Left renal cortex interstitium (tissue), 4 donors: ENCODE results near the gene IP6K3. TPM values are rescaled to one million over a fixed set of nuclear protein-coding genes. Genes with fewer than 3 reads are reported as not detected.

Experiments used
- DNase-seq, 4 donors: peaks; one replicate each; pipeline ENCODE4 v3.0.0-alpha.2; 2013; ENCODE audit warnings: low read depth in 4 of 4, low spot score in 2 of 4, missing footprints in 1 of 4
- polyA plus RNA-seq, 4 donors: library from polyadenylated mRNA; unstranded; fragments of 120-200 nt; gene quantifications; one replicate each; pipeline ENCODE4 v1.2.1, GENCODE V29; 2013; ENCODE audit not compliant: insufficient read length in 4 of 4

The IP6K3 gene
- polyA plus RNA-seq, 4 donors = 0.91 to 1.2 (median 0.94) TPM

GRCh38 chr6:33725891-33726673, 20.6 kb downstream of the IP6K3 start:
- no peak for DNase-seq

- DNase-seq = no peak
These were observed 21.5 kb downstream of the IP6K3 start for GRCh38 chr6:33725222-33725621.

- DNase-seq = no peak
These were observed 22.3 kb downstream of the IP6K3 start for GRCh38 chr6:33724102-33725023.

GRCh38 chr6:33723371-33724085, 23.2 kb downstream of the IP6K3 start:
- DNase-seq = no peak

GRCh38 chr6:33722103-33722623, 24.5 kb downstream of the IP6K3 start:
- no peak for DNase-seq

- no peak for DNase-seq
These were observed 25.2 kb downstream of the IP6K3 start for GRCh38 chr6:33721508-33721907.

GRCh38 chr6:33720998-33721397, 25.7 kb downstream of the IP6K3 start:
- no peak for DNase-seq

GRCh38 chr6:33719326-33719987, 27.2 kb downstream of the IP6K3 start:
- no peak for DNase-seq

GRCh38 chr6:33718713-33719112, 28.0 kb downstream of the IP6K3 start:
- DNase-seq = no peak

- DNase-seq = no peak
These were observed 28.7 kb downstream of the IP6K3 start for GRCh38 chr6:33717934-33718455.

GRCh38 chr6:33716890-33717632, 29.6 kb downstream of the IP6K3 start:
- no peak for DNase-seq

- DNase-seq = no peak
These were observed 30.3 kb downstream of the IP6K3 start for GRCh38 chr6:33716379-33716778.

- DNase-seq = no peak
These were observed 32.2 kb downstream of the IP6K3 start for GRCh38 chr6:33714385-33715040.

GRCh38 chr6:33713786-33714185, 32.9 kb downstream of the IP6K3 start:
- DNase-seq = no peak

- no peak for DNase-seq
These were observed 33.8 kb downstream of the IP6K3 start for GRCh38 chr6:33712914-33713313.

- DNase-seq = peak; percentile 94 to 95 (median 95)
These were observed 35.3 kb downstream of the IP6K3 start, which contains the start of gene UQCC2 for GRCh38 chr6:33711140-33712129. Gene UQCC2 (minus strand): TSS chr6:33711700. CDS start chr6:33711686, 14 bp downstream.
